ENCODE results near the gene TMEM175.

The TMEM175 gene

GRCh38 chr4:884896-885295, 47.4 kb upstream of the TMEM175 start:
- Histone ChIP-seq H2BK12ac (ENCODE audit: low read length) (no peak overlapping the region), H3K23ac (ENCODE audit: low read length) (no peak overlapping the region), H4K8ac (ENCODE audit: low read depth, low read length) (no peak overlapping the region), H3K36me3 (ENCODE audit: control insufficient read depth in 1 of 2, insufficient read depth in 2 of 2, low read length in 2 of 2) (peaks cover 93 to 94% of the 10 kb centered on the region in 2 experiments), H2AK5ac (ENCODE audit: low read length) (no peak overlapping the region), H3K79me1 (ENCODE audit: low read length) (no peaks in the 10 kb centered on the region), H3K4me2 (ENCODE audit: low read length) (no peak overlapping the region), H2BK120ac (ENCODE audit: insufficient read depth, low read length, poor library complexity) (no peak overlapping the region), H3K4me3 (ENCODE audit: low read depth, low read length) (no peak overlapping the region), H4K12ac (ENCODE audit: low read depth, low read length) (no peak overlapping the region), H4K91ac (ENCODE audit: low read depth, low read length) (no peak overlapping the region), H3K4me1 (ENCODE audit: control insufficient read depth in 1 of 2, insufficient read depth in 2 of 2, low read length in 2 of 2) (no peaks in the 10 kb centered on the region), H2AFZ (ENCODE audit: insufficient read depth, low read length, poor library complexity) (no peak overlapping the region), H3K9ac (ENCODE audit: low read length) (no peak overlapping the region), H3K27me3 (ENCODE audit: insufficient read depth, low read length) (no peaks in the 10 kb centered on the region), H3K14ac (ENCODE audit: low read length) (no peak overlapping the region), H3K9me3 (ENCODE audit: insufficient read depth, low read depth, low read length) (peaks cover 8% of the 10 kb centered on the region), H3K18ac (ENCODE audit: low read length) (no peak overlapping the region), H3K27ac (ENCODE audit: low read depth, low read length) (no peak overlapping the region), H2BK5ac (ENCODE audit: low read depth, low read length, poor library complexity) (no peak overlapping the region), H3K4ac (ENCODE audit: low read depth, low read length) (no peak overlapping the region), H3K79me2 (ENCODE audit: control insufficient read depth, insufficient read depth, low read length, poor library complexity) (no peaks in the 10 kb centered on the region)
- WGBS (ENCODE audit: extremely low coverage, insufficient coverage, insufficient read length), result no CpG with 5 or more reads among the region's 24 CpGs
- DNase-seq, result no peak

GRCh38 chr4:885353-885752, 46.9 kb upstream of the TMEM175 start:
- WGBS (ENCODE audit: extremely low coverage, insufficient coverage, insufficient read length), result no CpG with 5 or more reads among the region's 10 CpGs
- no peak overlapping the region for H4K8ac ChIP-seq (ENCODE audit: low read depth, low read length)

GRCh38 chr4:886244-886643, 46.0 kb upstream of the TMEM175 start:
- WGBS (ENCODE audit: extremely low coverage, insufficient coverage, insufficient read length), result no CpG with 5 or more reads among the region's 9 CpGs
- Histone ChIP-seq H3K14ac (ENCODE audit: low read length) (no peak overlapping the region), H4K12ac (ENCODE audit: low read depth, low read length) (no peak overlapping the region), H3K4me3 (ENCODE audit: low read depth, low read length) (no peak overlapping the region), H3K79me2 (ENCODE audit: control insufficient read depth, insufficient read depth, low read length, poor library complexity) (no peaks in the 10 kb centered on the region), H3K18ac (ENCODE audit: low read length) (no peak overlapping the region), H3K23ac (ENCODE audit: low read length) (no peak overlapping the region), H2AFZ (ENCODE audit: insufficient read depth, low read length, poor library complexity) (no peak overlapping the region), H3K36me3 (ENCODE audit: control insufficient read depth in 1 of 2, insufficient read depth in 2 of 2, low read length in 2 of 2) (peaks cover 87 to 88% of the 10 kb centered on the region in 2 experiments), H3K4me1 (ENCODE audit: control insufficient read depth in 1 of 2, insufficient read depth in 2 of 2, low read length in 2 of 2) (no peaks in the 10 kb centered on the region), H2AK5ac (ENCODE audit: low read length) (no peak overlapping the region), H3K9ac (ENCODE audit: low read length) (no peak overlapping the region), H3K27ac (ENCODE audit: low read depth, low read length) (no peak overlapping the region), H4K91ac (ENCODE audit: low read depth, low read length) (no peak overlapping the region), H2BK12ac (ENCODE audit: low read length) (no peak overlapping the region), H4K8ac (ENCODE audit: low read depth, low read length) (no peak overlapping the region), H3K79me1 (ENCODE audit: low read length) (no peaks in the 10 kb centered on the region), H3K9me3 (ENCODE audit: insufficient read depth, low read depth, low read length) (peaks cover 8% of the 10 kb centered on the region), H2BK5ac (ENCODE audit: low read depth, low read length, poor library complexity) (no peak overlapping the region), H3K27me3 (ENCODE audit: insufficient read depth, low read length) (no peaks in the 10 kb centered on the region), H3K4me2 (ENCODE audit: low read length) (no peak overlapping the region), H3K4ac (ENCODE audit: low read depth, low read length) (no peak overlapping the region), H2BK120ac (ENCODE audit: insufficient read depth, low read length, poor library complexity) (no peak overlapping the region)
- DNase-seq, result no peak

More at GRCh38 chr4:885353-885752, 46.9 kb upstream of the TMEM175 start:
- Histone ChIP-seq H3K36me3 (ENCODE audit: control insufficient read depth in 1 of 2, insufficient read depth in 2 of 2, low read length in 2 of 2) (peaks cover 93 to 94% of the 10 kb centered on the region in 2 experiments), H3K79me2 (ENCODE audit: control insufficient read depth, insufficient read depth, low read length, poor library complexity) (no peaks in the 10 kb centered on the region), H3K4me2 (ENCODE audit: low read length) (no peak overlapping the region), H2AFZ (ENCODE audit: insufficient read depth, low read length, poor library complexity) (no peak overlapping the region), H3K4me1 (ENCODE audit: control insufficient read depth in 1 of 2, insufficient read depth in 2 of 2, low read length in 2 of 2) (no peaks in the 10 kb centered on the region), H4K91ac (ENCODE audit: low read depth, low read length) (no peak overlapping the region), H3K79me1 (ENCODE audit: low read length) (no peaks in the 10 kb centered on the region), H3K4ac (ENCODE audit: low read depth, low read length) (no peak overlapping the region), H4K12ac (ENCODE audit: low read depth, low read length) (no peak overlapping the region), H3K27me3 (ENCODE audit: insufficient read depth, low read length) (no peaks in the 10 kb centered on the region), H3K9me3 (ENCODE audit: insufficient read depth, low read depth, low read length) (peaks cover 8% of the 10 kb centered on the region), H2BK12ac (ENCODE audit: low read length) (no peak overlapping the region), H3K9ac (ENCODE audit: low read length) (no peak overlapping the region), H3K4me3 (ENCODE audit: low read depth, low read length) (no peak overlapping the region), H3K23ac (ENCODE audit: low read length) (no peak overlapping the region), H2BK120ac (ENCODE audit: insufficient read depth, low read length, poor library complexity) (no peak overlapping the region), H3K27ac (ENCODE audit: low read depth, low read length) (no peak overlapping the region), H2BK5ac (ENCODE audit: low read depth, low read length, poor library complexity) (no peak overlapping the region), H2AK5ac (ENCODE audit: low read length) (no peak overlapping the region), H3K14ac (ENCODE audit: low read length) (no peak overlapping the region), H3K18ac (ENCODE audit: low read length) (no peak overlapping the region)
- DNase-seq, result no peak

- Histone ChIP-seq H2AFZ (ENCODE audit: insufficient read depth, low read length, poor library complexity) (no peak overlapping the region), H3K18ac (ENCODE audit: low read length) (no peak overlapping the region), H3K36me3 (ENCODE audit: control insufficient read depth in 1 of 2, insufficient read depth in 2 of 2, low read length in 2 of 2) (peaks cover 84 to 87% of the 10 kb centered on the region in 2 experiments), H2AK5ac (ENCODE audit: low read length) (no peak overlapping the region), H4K12ac (ENCODE audit: low read depth, low read length) (no peak overlapping the region), H3K27ac (ENCODE audit: low read depth, low read length) (no peak overlapping the region), H4K8ac (ENCODE audit: low read depth, low read length) (no peak overlapping the region), H2BK120ac (ENCODE audit: insufficient read depth, low read length, poor library complexity) (no peak overlapping the region), H3K4me1 (ENCODE audit: control insufficient read depth in 1 of 2, insufficient read depth in 2 of 2, low read length in 2 of 2) (no peaks in the 10 kb centered on the region), H2BK12ac (ENCODE audit: low read length) (no peak overlapping the region), H3K9ac (ENCODE audit: low read length) (no peak overlapping the region), H3K79me2 (ENCODE audit: control insufficient read depth, insufficient read depth, low read length, poor library complexity) (no peaks in the 10 kb centered on the region), H4K91ac (ENCODE audit: low read depth, low read length) (no peak overlapping the region), H3K79me1 (ENCODE audit: low read length) (no peaks in the 10 kb centered on the region), H3K14ac (ENCODE audit: low read length) (no peak overlapping the region), H3K4me2 (ENCODE audit: low read length) (no peak overlapping the region), H3K4me3 (ENCODE audit: low read depth, low read length) (peak overlapping the region; percentile 40), H3K9me3 (ENCODE audit: insufficient read depth, low read depth, low read length) (peaks cover 8% of the 10 kb centered on the region), H3K23ac (ENCODE audit: low read length) (no peak overlapping the region), H3K27me3 (ENCODE audit: insufficient read depth, low read length) (no peaks in the 10 kb centered on the region), H3K4ac (ENCODE audit: low read depth, low read length) (no peak overlapping the region), H2BK5ac (ENCODE audit: low read depth, low read length, poor library complexity) (no peak overlapping the region)
- no peak for DNase-seq
- WGBS (ENCODE audit: extremely low coverage, insufficient coverage, insufficient read length), result no CpG with 5 or more reads among the region's 63 CpGs
Observed at GRCh38 chr4:887034-887763, 45.1 kb upstream of the TMEM175 start.
